NCI-H1694 treated with DMSO at 0.1 percent for 48 hours (cell line): ENCODE measurements around the gene NDP.

Experiments used
- DNase-seq: peaks from one replicate; lab custom pipeline; 2025; lab: John Stamatoyannopoulos, UW

Gene NDP, protein sequence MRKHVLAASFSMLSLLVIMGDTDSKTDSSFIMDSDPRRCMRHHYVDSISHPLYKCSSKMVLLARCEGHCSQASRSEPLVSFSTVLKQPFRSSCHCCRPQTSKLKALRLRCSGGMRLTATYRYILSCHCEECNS

DNA sequence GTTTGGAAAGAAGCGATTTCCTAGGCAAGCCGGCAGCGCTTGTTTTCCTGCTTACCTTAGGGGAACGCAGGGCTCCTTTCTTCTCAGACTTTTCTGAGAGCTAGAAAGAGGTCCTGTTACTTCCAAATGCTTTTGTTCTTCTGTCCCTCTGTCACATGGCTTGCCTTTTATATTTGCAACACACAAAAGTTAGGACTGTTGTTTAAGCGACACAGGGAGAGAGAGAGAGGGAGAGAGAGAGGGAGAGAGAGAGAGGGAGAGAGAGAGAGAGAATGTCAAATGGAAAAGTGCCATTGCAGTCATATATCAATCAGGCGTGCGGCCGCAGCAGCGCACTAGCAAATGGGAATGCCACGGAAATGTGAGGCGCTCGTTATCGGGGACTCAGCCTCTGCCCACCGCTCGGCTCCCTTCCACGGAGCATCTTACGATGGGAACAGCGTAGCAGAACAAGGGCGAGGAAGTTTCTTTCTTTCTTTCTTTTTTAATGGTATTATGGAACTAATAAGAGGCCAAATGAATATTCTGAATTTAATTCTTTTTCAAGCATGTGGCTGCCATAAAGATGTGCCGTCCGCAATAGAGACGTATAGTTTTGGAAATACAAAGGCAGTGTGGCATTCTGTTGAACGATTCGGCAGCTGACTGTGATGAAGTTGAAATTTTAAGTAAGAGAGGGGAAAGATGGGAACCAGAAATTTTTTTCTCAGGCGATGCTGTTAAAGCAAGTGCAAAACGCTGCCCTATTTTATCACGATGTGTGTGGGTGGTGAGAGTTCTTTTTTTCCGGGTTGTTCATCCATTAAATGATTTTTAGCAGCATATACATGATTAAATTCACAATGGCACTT is at the start of gene NDP:
Gene NDP (minus strand): TSS at position 142 of the 851 bp plus-strand sequence. CDS start 14,745 bp downstream, outside the sequence.
- DNase-seq, result no peak

DNA sequence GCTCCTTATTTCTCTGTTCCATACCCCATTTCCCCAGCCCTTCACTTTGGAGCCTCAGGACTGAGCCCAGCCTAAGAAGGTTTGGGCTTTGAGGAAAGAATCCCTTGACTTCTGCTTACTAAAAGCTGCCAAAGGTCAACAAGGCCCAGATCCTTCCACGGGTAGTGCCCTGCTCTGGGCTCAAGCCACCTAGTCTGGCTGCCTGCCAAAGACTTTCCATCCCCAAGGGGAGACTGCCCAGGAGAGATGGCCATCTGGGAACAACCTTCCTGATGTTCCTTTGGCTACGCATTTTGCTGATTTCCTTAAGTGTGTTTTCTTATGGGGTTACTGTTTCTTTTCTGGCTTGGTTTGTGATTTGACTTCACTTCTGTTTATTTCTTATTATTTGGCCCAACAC is 49.8 kb upstream of the NDP start:
- DNase-seq, result no peak

DNA sequence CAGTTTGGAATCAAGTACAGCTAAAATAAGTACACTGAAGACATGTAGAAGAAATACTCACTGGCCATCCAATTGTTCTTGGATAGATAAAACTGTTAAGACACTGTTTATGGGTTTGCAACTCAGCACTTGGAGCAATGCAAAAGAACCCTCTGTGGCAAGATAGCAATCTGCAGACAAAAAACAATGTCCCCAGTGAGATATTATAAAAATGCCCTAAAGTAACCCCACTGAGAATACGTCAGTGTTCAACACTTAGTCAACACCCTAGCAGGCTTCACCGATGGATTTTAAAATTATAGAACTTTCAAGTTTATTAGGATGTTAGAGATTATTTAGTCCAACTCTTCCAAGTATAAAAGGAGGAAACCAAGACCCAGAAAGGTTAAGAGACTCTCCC is 47.5 kb upstream of the NDP start:
- DNase-seq, result no peak

DNA sequence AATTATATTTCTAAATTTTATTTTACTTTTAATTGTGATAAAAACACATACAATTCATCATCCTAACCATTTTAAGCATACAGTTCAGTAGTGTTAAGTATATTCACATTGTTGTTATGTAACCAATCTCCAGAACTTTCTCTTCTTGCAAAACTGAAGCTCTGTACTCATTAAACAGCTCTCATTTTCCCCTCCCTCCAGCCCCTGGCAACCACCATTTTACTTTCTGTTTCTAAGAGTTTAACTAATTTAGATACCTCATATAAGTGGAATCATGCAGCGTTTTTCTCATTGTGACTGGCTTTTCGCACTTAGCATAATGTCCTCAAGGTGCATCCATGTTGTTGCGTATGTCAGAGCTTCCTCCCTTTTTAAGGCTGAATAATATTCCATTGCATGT is 46.7 kb upstream of the NDP start:
- DNase-seq, result no peak

DNA sequence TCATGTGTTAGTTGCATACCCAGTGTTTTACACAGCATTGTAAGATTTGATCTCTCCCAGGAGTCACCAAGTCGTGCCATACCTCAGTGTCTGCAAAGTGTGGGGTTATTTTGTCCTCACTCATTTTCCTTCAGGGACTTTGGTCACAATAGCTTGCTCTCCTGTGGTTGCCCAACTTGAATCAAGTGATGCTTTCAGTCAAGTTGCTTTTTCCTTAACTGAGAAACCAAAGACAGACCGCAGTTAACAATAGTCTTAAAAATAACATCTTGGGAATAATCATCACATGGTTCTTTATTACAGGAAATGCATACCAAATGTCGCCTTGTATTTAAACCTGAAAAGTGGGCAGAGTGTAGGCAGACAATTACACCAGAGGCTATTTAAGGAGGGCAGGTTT is 44.5 kb upstream of the NDP start:
- no peak for DNase-seq

GRCh38 chrX:44016906-44017305 is 43.7 kb upstream of the NDP start:
- DNase-seq, result no peak

GRCh38 chrX:44012484-44013096 is 39.4 kb upstream of the NDP start:
- DNase-seq, result no peak

GRCh38 chrX:44011506-44011905 is 38.3 kb upstream of the NDP start:
- no peak for DNase-seq

- DNase-seq, result no peak
Measured at GRCh38 chrX:44010626-44011025, 37.4 kb upstream of the NDP start.

GRCh38 chrX:44006081-44006480 is 32.9 kb upstream of the NDP start:
- DNase-seq, result no peak

- DNase-seq, result no peak
Measured at GRCh38 chrX:44003975-44004374, 30.8 kb upstream of the NDP start.

GRCh38 chrX:44002567-44002966 is 29.4 kb upstream of the NDP start:
- no peak for DNase-seq

DNA sequence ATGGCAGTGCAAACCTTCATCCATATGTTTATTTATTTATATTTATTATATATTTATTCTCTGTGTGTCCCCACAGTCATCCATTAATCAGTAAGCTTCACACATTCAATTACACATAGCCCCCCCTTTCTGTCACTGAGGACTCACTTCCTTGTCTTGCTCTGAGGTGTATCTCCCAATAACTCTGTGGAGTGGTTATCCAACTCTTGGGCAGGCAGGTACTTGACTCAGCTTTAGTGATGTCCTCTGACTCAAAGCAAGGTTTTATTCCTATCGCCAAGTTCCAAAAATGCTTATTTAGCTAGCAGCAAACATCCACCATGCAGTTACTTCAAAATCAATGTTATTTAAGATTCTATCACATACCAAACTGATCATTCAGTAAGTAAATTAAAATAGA is 25.2 kb upstream of the NDP start:
- no peak for DNase-seq

DNA sequence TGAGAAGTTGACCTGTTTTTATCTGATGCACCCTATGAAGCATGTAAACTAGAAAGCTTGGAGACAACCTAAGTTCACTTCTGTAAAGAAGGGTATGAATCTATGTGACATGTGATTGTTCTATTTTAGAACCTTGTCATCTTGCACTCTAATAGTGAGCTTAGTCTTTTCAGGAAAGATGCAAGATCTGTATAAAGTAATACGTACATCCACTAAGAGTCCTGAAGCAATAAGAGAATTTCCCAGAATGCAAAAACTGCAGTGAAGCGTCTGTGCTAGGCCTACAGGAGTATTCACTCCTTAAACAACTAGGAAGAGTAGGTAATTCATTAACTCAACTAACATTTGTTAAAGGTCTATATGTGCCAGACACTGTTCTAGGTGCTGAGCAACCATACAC is 23.3 kb upstream of the NDP start:
- DNase-seq, result no peak

DNA sequence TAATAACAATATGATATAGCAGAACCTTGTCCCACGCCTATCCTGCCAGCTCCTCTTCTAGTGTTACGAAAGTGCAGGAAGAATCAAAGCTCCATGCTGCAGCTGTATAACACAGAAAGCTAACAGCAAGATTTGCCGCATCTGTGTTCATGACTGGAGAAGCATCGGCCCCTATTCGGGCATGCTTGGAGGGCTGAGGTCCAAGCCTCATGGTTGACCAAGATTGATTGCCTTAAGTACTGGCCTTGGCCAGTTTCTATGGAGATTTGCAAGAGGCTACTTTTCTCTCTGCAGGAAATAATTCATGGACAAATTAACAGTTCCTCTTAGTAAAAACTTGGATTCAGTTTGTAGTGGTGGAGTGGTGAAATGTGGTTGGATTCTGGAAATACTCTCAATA is 12.9 kb upstream of the NDP start:
- DNase-seq, result no peak

DNA sequence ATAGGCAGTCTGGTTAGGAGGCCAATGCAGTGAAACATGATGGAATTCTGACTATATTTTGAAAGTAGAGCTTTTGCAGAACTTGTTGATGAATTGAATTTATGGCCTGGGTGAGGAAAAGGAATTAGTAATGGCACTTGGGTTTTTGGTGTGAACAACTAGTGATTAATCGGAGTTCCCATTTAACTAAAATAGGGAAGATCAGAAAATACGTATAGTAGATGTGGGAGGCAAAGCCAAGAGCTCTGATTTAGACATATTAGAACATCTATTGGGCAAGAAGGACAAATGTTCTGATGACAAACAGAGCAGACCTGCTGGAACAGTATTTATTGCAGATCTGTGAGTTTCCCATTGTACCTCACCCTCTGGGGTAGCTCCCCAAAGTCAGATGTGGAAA is 12.3 kb upstream of the NDP start:
- no peak for DNase-seq

GRCh38 chrX:43978226-43978625 is 5.0 kb upstream of the NDP start:
- no peak for DNase-seq

GRCh38 chrX:43976205-43976604 is 3.0 kb upstream of the NDP start:
- DNase-seq, result no peak

DNA sequence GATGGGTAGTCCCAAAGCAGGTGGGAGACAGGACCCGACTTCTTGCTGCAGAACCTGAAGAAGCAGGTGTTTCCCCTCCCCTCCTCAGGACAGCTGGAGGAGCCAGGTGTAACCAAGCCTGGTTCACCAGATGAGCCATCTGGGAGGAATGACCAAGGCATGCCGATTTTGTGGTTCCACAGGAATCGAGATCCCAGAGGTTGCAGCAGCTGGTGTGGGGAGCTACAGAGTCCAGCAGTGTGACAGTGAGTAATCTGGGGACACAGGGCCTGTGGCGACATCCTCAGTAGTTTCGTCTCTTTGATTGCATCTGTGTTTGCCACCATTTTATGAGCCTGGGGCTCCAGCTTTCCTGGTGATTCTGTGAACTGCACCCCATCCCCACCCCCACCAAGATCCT is 2.6 kb upstream of the NDP start:
- no peak for DNase-seq

DNA sequence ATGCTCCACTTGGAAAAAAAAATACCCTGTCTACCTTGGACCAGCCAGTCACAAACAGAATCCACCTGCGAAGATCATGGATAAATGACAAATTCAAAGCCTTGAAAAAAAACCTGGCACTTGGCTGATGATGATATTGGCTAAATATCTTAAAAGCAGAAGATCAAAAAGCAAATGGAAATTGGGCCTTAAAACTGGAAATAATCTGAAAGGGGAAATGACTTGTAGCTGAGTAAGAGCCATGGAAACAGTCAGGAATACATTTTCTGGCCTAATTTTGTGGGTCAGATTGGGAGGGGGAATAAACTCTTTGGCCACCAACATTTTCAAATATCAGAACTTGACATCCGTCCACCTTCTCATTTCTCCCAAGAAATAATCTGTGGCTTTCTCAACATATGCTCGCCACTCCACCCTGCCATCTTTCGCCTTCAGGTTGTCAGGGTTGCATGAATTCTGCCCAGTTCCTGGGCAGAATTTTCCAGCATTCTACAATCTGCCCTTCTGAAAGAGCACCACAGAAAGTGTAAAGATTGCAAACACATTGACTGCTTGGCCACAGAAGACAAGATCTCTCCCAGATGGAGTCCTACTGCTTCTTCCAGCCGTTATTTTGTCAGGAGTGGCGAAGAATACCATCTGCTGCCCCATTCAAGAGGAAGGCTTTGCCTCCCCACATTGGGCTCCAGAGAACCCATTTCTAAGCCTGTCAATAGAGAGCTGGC is 1.7 kb upstream of the NDP start:
- DNase-seq, result no peak

DNA sequence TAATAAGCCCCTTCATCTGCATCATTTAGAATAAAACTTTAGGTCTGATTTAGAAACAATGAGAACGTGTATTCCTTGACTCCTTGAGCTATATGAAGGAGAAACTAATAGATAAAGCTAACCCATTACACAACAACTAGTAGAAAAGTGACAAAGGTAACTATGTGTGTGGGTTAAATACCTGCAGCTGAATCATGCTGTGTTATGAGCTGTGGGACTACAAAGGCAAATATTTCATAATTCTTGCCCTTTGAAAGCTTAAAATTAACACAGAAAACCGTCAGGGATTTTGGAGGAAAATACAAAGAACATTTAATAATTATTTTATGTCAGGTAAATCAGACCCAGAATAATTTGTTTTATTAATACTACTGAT is 898 bp upstream of the NDP start:
- DNase-seq, result no peak

- no peak for DNase-seq
Measured at GRCh38 chrX:43971966-43972961, 926 bp downstream of the NDP start.
